Measurements from ENCODE around the gene GPATCH8. TPM values are rescaled to one million over a fixed set of nuclear protein-coding genes. Genes with fewer than 3 reads are reported as not detected.
A peak's percentile ranks its signal among the peaks of the same experiment; 100 is the strongest.

Gene GPATCH8
- total RNA-seq, 1 experiment from 2014 or later = 22.7 TPM

- TF ChIP-seq EZH2phosphoT487 (IDR thresholded peaks at IDR 0.05; ENCODE audit: borderline replicate concordance, low read length) (no peak), EZH2 (IDR thresholded peaks at IDR 0.05; ENCODE audit: low read length, unreplicated experiment) (no peak), CTCF (conservative IDR thresholded peaks at IDR 0.05; ENCODE audit: low read depth, low read length) (no peak)
- ATAC-seq = no peak
- Histone ChIP-seq H4K20me1 (ENCODE audit: low read length) (no peaks in the 10 kb centered on the region), H3K4me1 (ENCODE audit: insufficient read depth, low read length) (no peaks in the 10 kb centered on the region), H3K4me3 (ENCODE audit: low read length) (no peak overlapping the region), H3K36me3 (ENCODE audit: low read depth, low read length) (peaks cover 13% of the 10 kb centered on the region; the same call in 1 of the 2 replicates), H3K27me3 (ENCODE audit: low read length) (no peaks in the 10 kb centered on the region), H3K4me2 (ENCODE audit: low read length) (no peak overlapping the region), H3F3A (ENCODE audit: low read length, unreplicated experiment) (no peaks in the 10 kb centered on the region), H3K9me2 (replicated peaks; ENCODE audit: low read length) (no peaks in the 10 kb centered on the region), H3K9ac (ENCODE audit: low read length) (no peak overlapping the region), H3K79me2 (ENCODE audit: low read length) (no peaks in the 10 kb centered on the region), H2AFZ (ENCODE audit: low read length) (no peak overlapping the region), H3K27ac (ENCODE audit: low read length) (no peak overlapping the region), H3K9me3 (ENCODE audit: low read length) (no peaks in the 10 kb centered on the region)
- CTCF ChIA-PET = interaction anchor here (0.8 kb wide), 1 partner anchor 9 kb away, joined by 3 read pairs; no protein-coding TSS in a partner anchor
- intact Hi-C loops (cut with micrococcal nuclease) = no loop called here
- DNase-seq = no peak
- POLR2A ChIA-PET (ENCODE audit: unreplicated experiment) = no interaction called here
- BruUV-seq (replicated peaks) = TSS peak; percentile 45
These were observed 151.0 kb downstream of the GPATCH8 start for GRCh38 chr17:44351961-44352827.

- no peak overlapping the region for H3K9ac ChIP-seq (ENCODE audit: low read length)
- no peaks in the 10 kb centered on the region for H3K9me3 ChIP-seq (ENCODE audit: low read length)
- ATAC-seq (no peak), DNase-seq (no peak)
- intact Hi-C loops (cut with micrococcal nuclease) = no loop called here
- no peaks in the 10 kb centered on the region for H3K9me2 ChIP-seq (replicated peaks; ENCODE audit: low read length)
- no TSS peak for BruUV-seq (replicated peaks)
- no peaks in the 10 kb centered on the region for H3K27me3 ChIP-seq (ENCODE audit: low read length)
- peaks cover 13% of the 10 kb centered on the region; the same call in 1 of the 2 replicates for H3K36me3 ChIP-seq (ENCODE audit: low read depth, low read length)
- ChIA-PET POLR2A (ENCODE audit: unreplicated experiment) (no interaction called here), CTCF (interaction anchor here (0.6 to 0.8 kb wide), 2 partner anchors 9 to 143 kb away, joined by 3 to 13 read pairs; no protein-coding TSS in a partner anchor)
- H2AFZ ChIP-seq (ENCODE audit: low read length) = no peak overlapping the region
- no peak overlapping the region for H3K27ac ChIP-seq (ENCODE audit: low read length)
- no peak overlapping the region for H3K4me2 ChIP-seq (ENCODE audit: low read length)
- no peak overlapping the region for H3K4me3 ChIP-seq (ENCODE audit: low read length)
- H3K79me2 ChIP-seq (ENCODE audit: low read length) = peaks cover 2% of the 10 kb centered on the region
- no peak for TF ChIP-seq CTCF (conservative IDR thresholded peaks at IDR 0.05; ENCODE audit: low read depth, low read length)
- TF ChIP-seq EZH2phosphoT487 (IDR thresholded peaks at IDR 0.05; ENCODE audit: borderline replicate concordance, low read length) = no peak
- TF ChIP-seq EZH2 (IDR thresholded peaks at IDR 0.05; ENCODE audit: low read length, unreplicated experiment) = no peak
- no peaks in the 10 kb centered on the region; the same call in 1 of the 2 replicates for H3K4me1 ChIP-seq (ENCODE audit: insufficient read depth, low read length)
- no peaks in the 10 kb centered on the region for H4K20me1 ChIP-seq (ENCODE audit: low read length)
- H3F3A ChIP-seq (ENCODE audit: low read length, unreplicated experiment) = no peaks in the 10 kb centered on the region
These were observed 151.7 kb downstream of the GPATCH8 start for GRCh38 chr17:44351464-44351863.

Measured in PC-3 (cell line).